Gastroesophageal sphincter (tissue), 4 donors: ENCODE results near the gene SLAMF7. TPM values are rescaled to one million over a fixed set of nuclear protein-coding genes. Genes with fewer than 3 reads are reported as not detected.
"Not testable (repeated sequence)": the region's sequence is repeated elsewhere in the genome, so short reads cannot be mapped to it uniquely, and the experiment has no call there.

ENCODE experiments used
- ATAC-seq: fragments of 150-250 bp; one replicate; pipeline ENCODE4 v1.9.1; 2016; ENCODE audit warnings: mild to moderate bottlenecking, moderate library complexity
- H3K27ac ChIP-seq, 4 donors: fragments of 200-600 bp; sonication (generic) in 3 of 4; 1 replicate in 3 of 4; 2 replicates in 1 of 4; pipeline ENCODE4 v1.5.1; 2016 to 2019
- H3K27me3 ChIP-seq: fragments of 200-600 bp; sonication (generic); one replicate; pipeline ENCODE4 v1.5.1; 2019
- H3K36me3 ChIP-seq, 2 donors: fragments of 200-600 bp; sonication (generic); one replicate each; pipeline ENCODE4 v1.5.1; 2019; ENCODE audit warnings: control low read depth in 1 of 2
- H3K4me1 ChIP-seq, 3 donors: fragments of 200-600 bp; sonication (generic); 1 replicate in 2 of 3; 2 replicates in 1 of 3; pipeline ENCODE4 v1.5.1; 2016 to 2019; ENCODE audit warnings: control low read depth in 2 of 3
- H3K4me3 ChIP-seq, 2 donors: fragments of 200-600 bp; sonication (generic); one replicate each; pipeline ENCODE4 v1.5.1; 2019; ENCODE audit warnings: mild to moderate bottlenecking in 1 of 2, moderate library complexity in 1 of 2
- H3K9me3 ChIP-seq, 3 donors: fragments of 200-600 bp; sonication (generic); one replicate each; pipeline ENCODE4 v1.5.1; 2017 to 2019; ENCODE audit warnings: control low read depth in 2 of 3
- EP300 ChIP-seq: sonication (generic); formaldehyde crosslinking; IDR thresholded peaks from one replicate; pipeline ENCODE4 v1.6.1; 2017; ENCODE audit warnings: antibody characterized with exemption, mild to moderate bottlenecking
- POLR2A ChIP-seq, 2 donors: fragments of 450-650 bp; IDR thresholded peaks; one replicate each; pipeline ENCODE4 v1.6.1; 2017; ENCODE audit warnings: antibody characterized with exemption in 2 of 2, mild to moderate bottlenecking in 2 of 2, moderate library complexity in 1 of 2
- POLR2AphosphoS5 ChIP-seq: sonication (generic); formaldehyde crosslinking; IDR thresholded peaks from one replicate; pipeline ENCODE4 v1.6.1; 2017; ENCODE audit warnings: antibody characterized with exemption
- WGBS, 2 donors: methylation state at CpG; one replicate each; pipeline ENCODE4 v1.1.5; 2018; ENCODE audit warnings: low coverage in 1 of 2; 5-methylcytosine and 5-hydroxymethylcytosine counted together
- total RNA-seq, 4 donors: library from RNA; depleted of rRNA; stranded (reverse); fragments of >200 nt; gene quantifications; one replicate each; pipeline ENCODE4 v1.1.0, GENCODE V29; 2016
- TF ChIP-seq, protein P1 (sequence below), 4 experiments: fragments of 200-600 bp in 2 of 4; fragments of 450-650 bp in 2 of 4; sonication (generic) in 1 of 4; IDR thresholded peaks; one replicate each; pipeline ENCODE4 v1.5.1; 2017 to 2019; ENCODE audit warnings: antibody characterized with exemption in 4 of 4, mild to moderate bottlenecking in 2 of 4, moderate library complexity in 2 of 4

Gene SLAMF7
- total RNA-seq, 4 donors from 2014 or later, result 0.62 to 3.5 (median 0.67) TPM; not detected in 1

DNA sequence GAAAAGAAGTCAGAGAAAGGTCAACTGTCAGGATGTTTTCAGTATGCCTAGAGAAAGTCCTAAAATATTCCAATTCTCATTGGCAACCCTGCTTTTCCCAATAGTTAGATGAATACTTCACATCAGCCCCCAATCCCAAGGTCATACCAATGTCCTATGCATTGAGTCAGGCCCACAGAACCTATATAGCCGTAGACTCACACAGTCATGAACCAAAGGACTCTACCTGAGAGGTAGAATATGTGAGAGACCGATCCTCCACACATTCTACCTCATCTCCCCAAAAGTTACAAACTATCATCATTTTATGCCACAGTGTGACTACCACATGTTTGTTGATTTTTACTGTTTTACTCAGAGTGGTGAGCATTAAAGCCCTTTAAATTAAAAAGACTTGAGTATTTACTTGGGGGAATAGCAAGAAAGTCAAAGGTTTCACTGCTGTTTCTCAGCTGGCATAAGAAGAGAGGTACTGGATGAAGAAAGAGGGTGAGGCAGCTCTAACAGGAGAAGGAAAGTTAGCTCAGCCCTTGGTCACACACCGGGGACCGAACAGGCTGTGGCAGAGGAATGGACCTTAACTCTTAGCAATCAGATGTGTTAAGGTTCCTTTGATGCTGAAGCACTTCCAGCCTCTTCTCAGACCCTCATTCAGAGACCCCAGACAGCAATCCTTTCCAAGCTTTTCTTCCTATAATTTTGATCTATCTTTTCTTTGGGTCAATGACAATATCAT lies 28.4 kb upstream of the SLAMF7 start:
- Histone ChIP-seq H3K9me3 (no peaks in the 10 kb centered on the region), H3K4me3 (no peak overlapping the region), H3K27me3 (peaks cover 7% of the 10 kb centered on the region), H3K4me1 (no peaks in the 10 kb centered on the region), H3K36me3 (no peaks in the 10 kb centered on the region), H3K27ac (no peak overlapping the region)
- ATAC-seq, result no peak
- TF ChIP-seq POLR2AphosphoS5 (no peak), EP300 (no peak), POLR2A (IDR thresholded peaks at IDR 0.05) (no peak)
- TF ChIP-seq, protein P1, sequence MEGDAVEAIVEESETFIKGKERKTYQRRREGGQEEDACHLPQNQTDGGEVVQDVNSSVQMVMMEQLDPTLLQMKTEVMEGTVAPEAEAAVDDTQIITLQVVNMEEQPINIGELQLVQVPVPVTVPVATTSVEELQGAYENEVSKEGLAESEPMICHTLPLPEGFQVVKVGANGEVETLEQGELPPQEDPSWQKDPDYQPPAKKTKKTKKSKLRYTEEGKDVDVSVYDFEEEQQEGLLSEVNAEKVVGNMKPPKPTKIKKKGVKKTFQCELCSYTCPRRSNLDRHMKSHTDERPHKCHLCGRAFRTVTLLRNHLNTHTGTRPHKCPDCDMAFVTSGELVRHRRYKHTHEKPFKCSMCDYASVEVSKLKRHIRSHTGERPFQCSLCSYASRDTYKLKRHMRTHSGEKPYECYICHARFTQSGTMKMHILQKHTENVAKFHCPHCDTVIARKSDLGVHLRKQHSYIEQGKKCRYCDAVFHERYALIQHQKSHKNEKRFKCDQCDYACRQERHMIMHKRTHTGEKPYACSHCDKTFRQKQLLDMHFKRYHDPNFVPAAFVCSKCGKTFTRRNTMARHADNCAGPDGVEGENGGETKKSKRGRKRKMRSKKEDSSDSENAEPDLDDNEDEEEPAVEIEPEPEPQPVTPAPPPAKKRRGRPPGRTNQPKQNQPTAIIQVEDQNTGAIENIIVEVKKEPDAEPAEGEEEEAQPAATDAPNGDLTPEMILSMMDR (IDR thresholded peaks at IDR 0.05), result no peak
- 76 to 82% methylated on average over 4 of the region's 4 CpGs for WGBS, 2 donors

DNA sequence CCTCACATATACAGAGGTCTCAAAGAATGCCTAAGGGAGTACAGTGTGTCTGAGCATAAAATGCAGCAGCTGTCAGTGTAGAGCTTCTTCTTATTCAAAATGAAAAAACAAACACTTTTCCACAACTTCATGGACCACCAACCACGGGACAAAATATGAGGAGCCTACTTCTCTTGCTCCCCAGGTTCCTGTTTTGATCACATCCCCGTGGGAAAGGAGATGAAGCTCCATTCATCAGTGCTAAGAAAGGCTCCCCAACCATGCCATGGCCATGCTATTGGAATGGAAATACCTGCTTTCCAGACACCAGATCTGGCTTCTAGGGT lies 27.8 kb upstream of the SLAMF7 start:
- Histone ChIP-seq H3K4me3 (peak overlapping the region in 1 of 2 donors; percentile 15), H3K27ac (no peak overlapping the region), H3K36me3 (no peaks in the 10 kb centered on the region), H3K9me3 (no peaks in the 10 kb centered on the region), H3K27me3 (peaks cover 7% of the 10 kb centered on the region), H3K4me1 (no peaks in the 10 kb centered on the region)
- no peak for ATAC-seq
- TF ChIP-seq POLR2A (IDR thresholded peaks at IDR 0.05) (no peak), EP300 (no peak), POLR2AphosphoS5 (no peak)
- TF ChIP-seq, protein P1 (IDR thresholded peaks at IDR 0.05), result no peak
- WGBS, 2 donors, result 20 to 85% methylated on average over 1 to 2 of the region's 2 CpGs

DNA sequence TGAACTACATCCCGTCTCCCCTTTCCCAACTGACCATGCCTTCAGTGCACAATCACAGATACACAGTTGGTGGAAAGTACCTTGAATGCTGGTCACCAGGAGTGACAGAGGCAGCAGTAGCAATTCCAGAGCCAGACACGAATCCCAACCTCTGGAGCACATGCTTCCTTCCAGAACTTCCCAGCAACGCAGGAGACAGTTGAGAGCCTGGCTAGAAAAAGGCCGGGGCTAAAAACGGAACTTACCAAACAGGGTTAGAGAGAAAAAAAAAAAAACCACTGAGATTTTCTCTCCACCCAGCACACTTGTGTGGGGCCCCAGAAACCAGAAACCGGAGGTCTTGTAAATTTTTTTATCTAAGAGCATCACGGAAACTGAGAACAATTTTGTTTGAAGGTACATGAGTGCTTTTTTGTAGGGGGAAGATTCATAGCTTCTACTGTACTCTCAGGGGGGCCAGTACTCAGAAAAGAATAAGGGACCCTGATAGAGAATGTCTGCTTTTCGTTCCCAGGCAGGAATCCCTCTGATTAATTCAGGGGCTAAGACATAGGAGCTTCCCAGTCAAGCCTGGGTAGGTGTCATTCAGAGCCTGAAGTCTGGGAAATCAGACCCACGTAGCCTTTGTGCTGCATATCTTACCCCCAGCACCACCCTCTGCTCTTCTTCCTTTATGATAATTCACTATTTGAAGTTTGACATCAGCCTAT lies 27.3 kb upstream of the SLAMF7 start, which contains the start of gene CD48:
Gene CD48, minus strand, starts transcription at position 221 of the 710 bp plus-strand sequence. Its CDS starts 59 bp downstream, at position 162.
- 42 to 44% methylated on average over 5 to 8 of the region's 9 CpGs for WGBS, 2 donors
- H3K27ac ChIP-seq, result no peak within 1 kb of the TSS
- H3K4me1 ChIP-seq, result no peaks in the 10 kb centered on the region
- TF ChIP-seq, protein P1 (IDR thresholded peaks at IDR 0.05), result no peak
- TF ChIP-seq POLR2A (IDR thresholded peaks at IDR 0.05) (no peak), POLR2AphosphoS5 (no peak), EP300 (no peak)
- H3K36me3 ChIP-seq, result no peaks in the 10 kb centered on the region
- H3K9me3 ChIP-seq, result no peaks in the 10 kb centered on the region
- peak within 1 kb of the TSS in 1 of 2 donors; percentile 15 for H3K4me3 ChIP-seq
- peaks cover 7% of the 10 kb centered on the region for H3K27me3 ChIP-seq
- ATAC-seq, result no peak

DNA sequence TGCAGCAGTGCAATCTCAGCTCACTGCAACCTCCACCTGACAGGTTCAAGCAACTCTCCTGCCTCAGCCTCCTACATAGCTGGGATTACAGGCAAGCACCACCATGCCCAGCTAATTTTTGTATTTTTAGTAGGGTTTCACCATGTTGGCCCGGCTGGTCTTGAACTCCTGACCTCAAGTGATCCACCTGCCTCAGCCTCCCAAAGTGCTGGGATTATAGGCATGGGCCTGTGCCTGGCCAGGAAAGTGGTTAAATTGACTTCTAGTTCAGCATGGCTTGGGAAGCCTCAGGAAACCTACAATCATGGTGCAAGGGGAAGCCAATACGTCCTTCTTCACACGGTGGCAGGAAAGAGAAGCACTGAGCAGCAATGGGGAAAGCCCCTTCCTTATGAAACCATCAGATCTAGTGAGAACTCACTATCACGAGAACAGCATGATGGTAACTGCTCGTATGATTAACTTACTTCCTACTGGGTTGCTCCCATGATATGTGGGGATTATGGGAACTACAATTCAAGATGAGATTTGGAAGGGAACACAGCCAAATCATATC lies 26.4 kb upstream of the SLAMF7 start:
- peaks cover 10% of the 10 kb centered on the region for H3K27me3 ChIP-seq
- H3K9me3 ChIP-seq, H3K4me1 ChIP-seq, ATAC-seq, H3K36me3 ChIP-seq, H3K27ac ChIP-seq, H3K4me3 ChIP-seq: not testable (repeated sequence)
- 20 to 60% methylated on average over 1 to 4 of the region's 5 CpGs for WGBS, 2 donors

DNA sequence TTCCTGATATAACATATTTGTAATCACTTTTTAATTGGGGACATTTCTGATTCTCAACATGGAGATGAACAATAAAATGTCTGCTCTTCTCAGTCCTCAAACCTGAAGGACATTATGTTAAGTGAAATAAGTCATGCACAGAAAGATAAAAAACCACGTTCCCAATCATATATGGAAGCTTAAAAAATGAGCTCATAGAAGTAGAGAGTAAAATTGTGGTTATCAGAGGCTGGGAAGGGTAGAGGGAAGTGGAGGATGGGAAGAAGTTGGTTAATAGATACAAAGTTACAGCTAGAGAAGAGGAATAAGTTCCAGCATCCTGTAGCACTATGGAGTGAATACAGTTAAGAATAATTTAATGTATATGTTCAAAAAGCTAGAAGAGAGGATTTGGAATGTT lies 25.9 kb upstream of the SLAMF7 start:
- 17 to 31% methylated on average over 1 of the region's 1 CpG for WGBS, 2 donors
- peaks cover 15% of the 10 kb centered on the region for H3K27me3 ChIP-seq

DNA sequence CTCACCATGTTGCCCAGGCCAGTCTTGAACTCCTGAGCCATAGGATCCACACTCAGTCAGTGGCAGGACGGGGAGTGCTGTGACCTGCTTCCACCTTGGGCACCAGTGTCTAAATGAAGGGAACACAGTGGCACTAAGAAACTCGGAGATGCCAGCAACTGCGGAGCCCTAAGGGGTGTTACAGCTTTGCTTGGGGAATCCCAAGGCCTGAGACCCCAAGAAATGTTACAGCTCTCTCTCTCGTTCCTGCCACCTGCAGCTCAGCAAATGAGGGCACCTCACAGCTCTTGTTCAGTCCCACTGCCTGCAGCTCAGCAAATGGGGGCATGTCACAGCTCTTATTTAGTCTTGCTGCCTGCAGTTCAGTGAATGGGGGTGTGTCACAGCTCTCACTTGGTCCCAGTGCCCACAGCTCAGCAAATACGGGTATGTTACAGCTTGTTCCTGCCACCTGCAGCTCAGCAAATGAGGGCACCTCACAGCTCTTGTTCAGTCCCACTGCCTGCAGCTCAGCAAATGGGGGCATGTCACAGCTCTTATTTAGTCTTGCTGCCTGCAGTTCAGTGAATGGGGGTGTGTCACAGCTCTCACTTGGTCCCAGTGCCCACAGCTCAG lies 24.9 kb upstream of the SLAMF7 start:
- WGBS, 2 donors, result 67 to 80% methylated on average over 1 of the region's 5 CpGs
- H3K36me3 ChIP-seq, H3K9me3 ChIP-seq, H3K27ac ChIP-seq, H3K4me3 ChIP-seq, ATAC-seq, H3K4me1 ChIP-seq: not testable (repeated sequence)
- peaks cover 15% of the 10 kb centered on the region for H3K27me3 ChIP-seq

More for the DNA sequence above, 25.9 kb upstream of the SLAMF7 start:
- no peaks in the 10 kb centered on the region for H3K4me1 ChIP-seq
- TF ChIP-seq POLR2AphosphoS5, result no peak
- TF ChIP-seq, protein P1 (IDR thresholded peaks at IDR 0.05), result no peak
- no peak for TF ChIP-seq EP300
- TF ChIP-seq POLR2A (IDR thresholded peaks at IDR 0.05), result no peak
- no peaks in the 10 kb centered on the region for H3K36me3 ChIP-seq
- H3K27ac ChIP-seq, result no peak overlapping the region
- H3K4me3 ChIP-seq, result no peak overlapping the region
- H3K9me3 ChIP-seq, result no peaks in the 10 kb centered on the region
- ATAC-seq, result no peak
